ENCODE measurements around the gene VSX2. TPM values are rescaled to one million over a fixed set of nuclear protein-coding genes. Genes with fewer than 3 reads are reported as not detected.

The VSX2 gene
- total and polyA plus RNA-seq, 2 of the 13 experiments (the other 11 are each of a cell fraction or from before 2014, with no cell fraction given) = 0.05 TPM; not detected in 1

DNA sequence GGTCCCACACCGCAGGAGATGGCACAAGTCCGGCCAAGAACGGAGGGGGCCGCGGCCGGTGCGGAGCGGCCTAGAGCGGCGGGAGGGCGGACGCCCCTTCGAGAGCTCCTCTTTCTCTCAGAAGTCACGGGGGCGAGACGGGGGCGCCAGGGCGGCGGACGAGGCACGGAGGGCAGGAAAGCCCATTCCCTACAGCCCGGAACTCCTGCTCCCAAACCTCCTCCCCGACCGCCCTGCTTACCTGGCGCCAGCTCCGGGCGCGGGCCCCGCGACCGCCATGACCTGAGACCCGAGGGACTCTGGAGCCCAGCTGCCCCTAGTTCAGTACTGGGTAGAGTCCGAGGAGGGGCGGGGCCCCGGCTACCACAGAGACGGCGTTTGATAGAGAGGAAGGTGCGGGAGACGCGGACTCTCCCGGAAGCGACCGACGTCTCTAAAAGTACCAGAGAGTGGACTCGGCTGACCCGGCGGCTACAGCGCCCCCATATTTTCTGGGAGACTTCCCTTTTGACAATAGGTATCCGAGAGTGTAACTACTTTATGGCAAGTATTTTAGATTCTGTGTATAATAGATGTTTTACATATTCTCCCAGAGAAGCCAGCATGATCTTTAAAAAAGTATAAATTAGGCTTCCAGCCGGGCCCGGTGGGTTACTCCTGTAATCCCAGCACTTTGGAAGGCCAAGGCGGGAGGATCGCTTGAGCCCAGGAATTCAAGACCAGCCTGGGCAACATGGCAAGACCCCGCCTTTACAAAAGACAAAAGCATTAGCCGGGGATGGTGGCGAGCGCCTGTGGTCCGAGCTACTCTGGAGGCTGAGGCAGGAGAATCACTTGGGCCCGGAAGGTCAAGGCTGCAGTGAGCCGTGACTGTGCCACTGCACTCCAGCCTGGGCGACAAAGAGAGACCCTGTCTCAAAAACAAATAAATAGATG lies 63.7 kb downstream of the VSX2 start, which contains the start of gene ABCD4 (continued):
- TF ChIP-seq ZSCAN25 (CRISPR knock-in tag; IDR thresholded peaks at IDR 0.05) (no peak), RFX3 (CRISPR knock-in tag; IDR thresholded peaks at IDR 0.05) (no peak), FOXK1 (CRISPR knock-in tag; IDR thresholded peaks at IDR 0.05; ENCODE audit: borderline replicate concordance, low read depth) (no peak), RAD51 (IDR thresholded peaks at IDR 0.05; ENCODE audit: borderline replicate concordance) (no peak), ZNF354B (CRISPR knock-in tag; IDR thresholded peaks at IDR 0.05) (no peak), ZBTB8A (CRISPR knock-in tag; IDR thresholded peaks at IDR 0.05; ENCODE audit: borderline replicate concordance, low read depth) (no peak), ZSCAN29 (CRISPR knock-in tag; conservative IDR thresholded peaks at IDR 0.05) (no peak), ZNF33B (CRISPR knock-in tag; IDR thresholded peaks at IDR 0.05) (peak; percentile 51; the same call in 1 of the 2 replicates), SNAI1 (CRISPR knock-in tag; IDR thresholded peaks at IDR 0.05; ENCODE audit: borderline replicate concordance) (peak; percentile 75; the same call in 1 of the 2 replicates), ELF3 (CRISPR knock-in tag; IDR thresholded peaks at IDR 0.05) (peak; percentile 82), POGZ (CRISPR knock-in tag; IDR thresholded peaks at IDR 0.05) (peak; percentile 77), ZNF451 (CRISPR knock-in tag; IDR thresholded peaks at IDR 0.05) (no peak), ZNF773 (CRISPR knock-in tag; IDR thresholded peaks at IDR 0.05; ENCODE audit: borderline replicate concordance) (0 out of 2 replicates have a peak, but pooled peaks have one; percentile 60), CEBPB (IDR thresholded peaks at IDR 0.05; ENCODE audit: borderline replicate concordance, low read depth, low read length) (no peak), RFX5 (IDR thresholded peaks at IDR 0.05; ENCODE audit: low read depth, low read length) (no peak), ZNF326 (CRISPR knock-in tag; IDR thresholded peaks at IDR 0.05; ENCODE audit: borderline replicate concordance) (no peak), TEAD2 (CRISPR knock-in tag; IDR thresholded peaks at IDR 0.05) (no peak)
- TF ChIP-seq, protein P1, sequence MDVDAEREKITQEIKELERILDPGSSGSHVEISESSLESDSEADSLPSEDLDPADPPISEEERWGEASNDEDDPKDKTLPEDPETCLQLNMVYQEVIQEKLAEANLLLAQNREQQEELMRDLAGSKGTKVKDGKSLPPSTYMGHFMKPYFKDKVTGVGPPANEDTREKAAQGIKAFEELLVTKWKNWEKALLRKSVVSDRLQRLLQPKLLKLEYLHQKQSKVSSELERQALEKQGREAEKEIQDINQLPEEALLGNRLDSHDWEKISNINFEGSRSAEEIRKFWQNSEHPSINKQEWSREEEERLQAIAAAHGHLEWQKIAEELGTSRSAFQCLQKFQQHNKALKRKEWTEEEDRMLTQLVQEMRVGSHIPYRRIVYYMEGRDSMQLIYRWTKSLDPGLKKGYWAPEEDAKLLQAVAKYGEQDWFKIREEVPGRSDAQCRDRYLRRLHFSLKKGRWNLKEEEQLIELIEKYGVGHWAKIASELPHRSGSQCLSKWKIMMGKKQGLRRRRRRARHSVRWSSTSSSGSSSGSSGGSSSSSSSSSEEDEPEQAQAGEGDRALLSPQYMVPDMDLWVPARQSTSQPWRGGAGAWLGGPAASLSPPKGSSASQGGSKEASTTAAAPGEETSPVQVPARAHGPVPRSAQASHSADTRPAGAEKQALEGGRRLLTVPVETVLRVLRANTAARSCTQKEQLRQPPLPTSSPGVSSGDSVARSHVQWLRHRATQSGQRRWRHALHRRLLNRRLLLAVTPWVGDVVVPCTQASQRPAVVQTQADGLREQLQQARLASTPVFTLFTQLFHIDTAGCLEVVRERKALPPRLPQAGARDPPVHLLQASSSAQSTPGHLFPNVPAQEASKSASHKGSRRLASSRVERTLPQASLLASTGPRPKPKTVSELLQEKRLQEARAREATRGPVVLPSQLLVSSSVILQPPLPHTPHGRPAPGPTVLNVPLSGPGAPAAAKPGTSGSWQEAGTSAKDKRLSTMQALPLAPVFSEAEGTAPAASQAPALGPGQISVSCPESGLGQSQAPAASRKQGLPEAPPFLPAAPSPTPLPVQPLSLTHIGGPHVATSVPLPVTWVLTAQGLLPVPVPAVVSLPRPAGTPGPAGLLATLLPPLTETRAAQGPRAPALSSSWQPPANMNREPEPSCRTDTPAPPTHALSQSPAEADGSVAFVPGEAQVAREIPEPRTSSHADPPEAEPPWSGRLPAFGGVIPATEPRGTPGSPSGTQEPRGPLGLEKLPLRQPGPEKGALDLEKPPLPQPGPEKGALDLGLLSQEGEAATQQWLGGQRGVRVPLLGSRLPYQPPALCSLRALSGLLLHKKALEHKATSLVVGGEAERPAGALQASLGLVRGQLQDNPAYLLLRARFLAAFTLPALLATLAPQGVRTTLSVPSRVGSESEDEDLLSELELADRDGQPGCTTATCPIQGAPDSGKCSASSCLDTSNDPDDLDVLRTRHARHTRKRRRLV (CRISPR knock-in tag; IDR thresholded peaks at IDR 0.05) = no peak
- TF ChIP-seq, protein P2, sequence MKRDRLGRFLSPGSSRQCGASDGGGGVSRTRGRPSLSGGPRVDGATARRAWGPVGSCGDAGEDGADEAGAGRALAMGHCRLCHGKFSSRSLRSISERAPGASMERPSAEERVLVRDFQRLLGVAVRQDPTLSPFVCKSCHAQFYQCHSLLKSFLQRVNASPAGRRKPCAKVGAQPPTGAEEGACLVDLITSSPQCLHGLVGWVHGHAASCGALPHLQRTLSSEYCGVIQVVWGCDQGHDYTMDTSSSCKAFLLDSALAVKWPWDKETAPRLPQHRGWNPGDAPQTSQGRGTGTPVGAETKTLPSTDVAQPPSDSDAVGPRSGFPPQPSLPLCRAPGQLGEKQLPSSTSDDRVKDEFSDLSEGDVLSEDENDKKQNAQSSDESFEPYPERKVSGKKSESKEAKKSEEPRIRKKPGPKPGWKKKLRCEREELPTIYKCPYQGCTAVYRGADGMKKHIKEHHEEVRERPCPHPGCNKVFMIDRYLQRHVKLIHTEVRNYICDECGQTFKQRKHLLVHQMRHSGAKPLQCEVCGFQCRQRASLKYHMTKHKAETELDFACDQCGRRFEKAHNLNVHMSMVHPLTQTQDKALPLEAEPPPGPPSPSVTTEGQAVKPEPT (CRISPR knock-in tag; IDR thresholded peaks at IDR 0.05; ENCODE audit: low read depth) = no peak
- TF ChIP-seq, protein P3, sequence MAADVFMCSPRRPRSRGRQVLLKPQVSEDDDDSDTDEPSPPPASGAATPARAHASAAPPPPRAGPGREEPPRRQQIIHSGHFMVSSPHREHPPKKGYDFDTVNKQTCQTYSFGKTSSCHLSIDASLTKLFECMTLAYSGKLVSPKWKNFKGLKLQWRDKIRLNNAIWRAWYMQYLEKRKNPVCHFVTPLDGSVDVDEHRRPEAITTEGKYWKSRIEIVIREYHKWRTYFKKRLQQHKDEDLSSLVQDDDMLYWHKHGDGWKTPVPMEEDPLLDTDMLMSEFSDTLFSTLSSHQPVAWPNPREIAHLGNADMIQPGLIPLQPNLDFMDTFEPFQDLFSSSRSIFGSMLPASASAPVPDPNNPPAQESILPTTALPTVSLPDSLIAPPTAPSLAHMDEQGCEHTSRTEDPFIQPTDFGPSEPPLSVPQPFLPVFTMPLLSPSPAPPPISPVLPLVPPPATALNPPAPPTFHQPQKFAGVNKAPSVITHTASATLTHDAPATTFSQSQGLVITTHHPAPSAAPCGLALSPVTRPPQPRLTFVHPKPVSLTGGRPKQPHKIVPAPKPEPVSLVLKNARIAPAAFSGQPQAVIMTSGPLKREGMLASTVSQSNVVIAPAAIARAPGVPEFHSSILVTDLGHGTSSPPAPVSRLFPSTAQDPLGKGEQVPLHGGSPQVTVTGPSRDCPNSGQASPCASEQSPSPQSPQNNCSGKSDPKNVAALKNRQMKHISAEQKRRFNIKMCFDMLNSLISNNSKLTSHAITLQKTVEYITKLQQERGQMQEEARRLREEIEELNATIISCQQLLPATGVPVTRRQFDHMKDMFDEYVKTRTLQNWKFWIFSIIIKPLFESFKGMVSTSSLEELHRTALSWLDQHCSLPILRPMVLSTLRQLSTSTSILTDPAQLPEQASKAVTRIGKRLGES (CRISPR knock-in tag; IDR thresholded peaks at IDR 0.05; ENCODE audit: borderline replicate concordance) = no peak

Data from HepG2 (cell line).